ENCODE data around the gene DENND5A.
A peak's percentile ranks its signal among the peaks of the same experiment; 100 is the strongest.

The DENND5A gene

GRCh38 chr11:9265211-9266131, at the start of gene DENND5A:
Gene DENND5A, minus strand, starts transcription at chr11:9265350. Its CDS starts 281 bp downstream, at chr11:9265069.
- DNase-seq (ENCODE audit: low read depth in 2 of 2): peak; percentile 35 to 42

- peak; percentile 99 to 100 for DNase-seq (ENCODE audit: low read depth in 2 of 2)
Measured at GRCh38 chr11:9314291-9315077, 49.3 kb upstream of the DENND5A start, which contains the start of gene TMEM41B. Gene TMEM41B, minus strand, starts transcription at chr11:9314593. Its CDS starts 152 bp downstream, at chr11:9314441.

DNA sequence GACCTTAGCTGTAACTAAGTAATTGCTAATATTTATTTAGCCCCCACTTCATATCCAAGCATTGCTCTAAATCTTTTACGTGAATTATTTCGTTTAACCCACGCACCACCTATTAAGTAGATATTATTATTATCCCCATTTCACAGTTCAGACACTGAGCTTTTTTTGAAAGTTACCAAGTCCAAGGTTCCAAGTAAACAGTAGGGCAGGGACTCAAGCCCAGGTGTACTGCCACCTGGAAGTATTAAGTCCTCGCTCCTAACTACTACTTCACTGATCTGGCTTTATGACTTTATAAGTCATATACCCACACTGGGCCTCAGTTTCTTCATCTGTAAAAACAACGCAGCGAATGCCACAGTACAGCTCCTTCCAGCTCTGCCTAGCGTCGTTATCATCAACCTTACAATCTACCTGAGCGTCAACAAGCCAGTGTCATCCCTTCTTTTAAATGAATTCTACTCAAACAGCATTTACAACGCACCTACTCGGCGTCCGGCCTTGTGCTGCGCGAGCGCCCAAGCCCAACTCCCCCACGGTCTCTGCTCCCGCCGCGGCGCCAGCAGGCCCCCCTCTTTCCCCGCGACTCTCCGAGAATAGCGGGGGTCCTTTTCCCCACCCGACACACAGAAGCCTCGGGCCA, 48.6 kb upstream of the DENND5A start:
- DNase-seq (ENCODE audit: low read depth in 2 of 2): no peak

GRCh38 chr11:9310485-9311090, 45.4 kb upstream of the DENND5A start:
- DNase-seq (ENCODE audit: low read depth in 2 of 2): no peak

- DNase-seq (ENCODE audit: low read depth in 2 of 2): no peak
Measured at GRCh38 chr11:9304178-9304577, 39.0 kb upstream of the DENND5A start.

DNA sequence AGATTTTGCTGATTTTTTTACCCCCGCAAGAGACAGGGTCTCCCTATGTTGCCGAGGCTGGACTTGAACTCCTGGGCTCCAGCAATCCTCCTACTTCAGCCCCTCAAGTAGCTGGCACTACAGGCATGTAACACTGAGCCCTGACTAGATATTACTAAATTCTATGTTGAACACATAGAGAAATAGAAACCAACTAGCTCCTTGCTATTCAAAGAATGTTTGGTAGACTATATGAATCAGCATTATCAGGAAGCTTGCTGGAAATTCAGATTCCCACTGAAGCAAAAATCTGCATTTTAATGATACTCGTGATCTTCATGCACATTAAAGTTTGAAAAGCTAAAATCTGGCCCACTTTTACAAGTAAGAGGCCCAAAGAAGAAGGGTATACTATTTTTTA, 37.3 kb upstream of the DENND5A start:
- no peak for DNase-seq (ENCODE audit: low read depth in 2 of 2)

GRCh38 chr11:9301720-9302119, 36.6 kb upstream of the DENND5A start:
- DNase-seq (ENCODE audit: low read depth in 2 of 2): no peak

GRCh38 chr11:9293646-9294045, 28.5 kb upstream of the DENND5A start:
- DNase-seq (ENCODE audit: low read depth in 2 of 2): no peak

- no peak for DNase-seq (ENCODE audit: low read depth in 2 of 2)
Measured at GRCh38 chr11:9285850-9286587, 20.9 kb upstream of the DENND5A start.

DNA sequence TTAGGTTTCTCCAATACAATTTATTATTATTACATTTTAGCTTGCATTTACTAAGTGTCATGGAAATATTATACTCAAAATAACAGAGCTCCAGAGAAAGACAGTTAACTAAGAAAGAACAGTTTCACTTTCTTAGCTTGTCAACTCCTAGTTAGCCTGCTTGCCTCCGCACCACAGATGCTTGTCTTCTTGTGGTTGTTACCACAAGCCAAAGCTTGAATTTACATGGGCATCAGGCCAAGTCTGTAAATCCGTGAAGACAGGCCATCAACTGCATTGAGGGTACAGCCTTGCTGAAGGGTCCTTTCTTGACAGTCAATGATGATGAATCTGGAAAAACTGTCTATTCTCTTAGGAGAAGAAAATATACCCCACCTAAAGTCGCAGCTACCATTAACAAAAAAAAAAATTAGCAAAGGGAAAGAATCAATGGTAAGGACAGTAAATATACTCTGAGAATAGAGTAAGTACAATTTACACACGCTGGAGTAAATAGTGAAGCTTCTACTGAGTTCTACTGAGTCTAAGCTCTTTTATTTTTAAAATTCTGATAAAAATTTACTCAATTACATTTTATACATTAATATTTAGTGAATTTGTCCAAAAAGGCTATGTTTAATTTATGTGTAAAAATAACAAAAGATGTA, 15.6 kb upstream of the DENND5A start:
- peak in 1 of 2 donors; percentile 15 for DNase-seq (ENCODE audit: low read depth in 2 of 2)

DNA sequence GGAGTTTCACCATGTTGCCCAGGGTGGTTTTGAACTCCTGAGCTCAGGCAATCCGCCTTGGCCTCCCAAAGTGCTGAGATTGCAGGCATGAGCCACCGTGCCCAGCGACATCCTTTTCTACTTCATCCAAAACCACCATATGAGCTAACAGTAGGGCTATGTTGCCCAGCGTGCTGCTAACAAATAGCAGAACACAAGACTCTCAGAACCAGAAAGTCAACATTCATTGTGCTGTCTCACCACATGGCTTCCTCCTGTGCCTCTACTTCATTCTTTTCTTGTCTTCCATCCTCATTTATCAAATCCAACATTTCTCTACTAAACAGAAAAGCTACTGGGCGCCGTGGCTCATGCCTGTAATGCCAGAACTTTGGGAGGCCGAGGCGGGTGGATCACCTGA, 12.0 kb upstream of the DENND5A start:
- no peak for DNase-seq (ENCODE audit: low read depth in 2 of 2)

GRCh38 chr11:9276571-9276970, 11.4 kb upstream of the DENND5A start:
- DNase-seq (ENCODE audit: low read depth in 2 of 2): no peak

DNA sequence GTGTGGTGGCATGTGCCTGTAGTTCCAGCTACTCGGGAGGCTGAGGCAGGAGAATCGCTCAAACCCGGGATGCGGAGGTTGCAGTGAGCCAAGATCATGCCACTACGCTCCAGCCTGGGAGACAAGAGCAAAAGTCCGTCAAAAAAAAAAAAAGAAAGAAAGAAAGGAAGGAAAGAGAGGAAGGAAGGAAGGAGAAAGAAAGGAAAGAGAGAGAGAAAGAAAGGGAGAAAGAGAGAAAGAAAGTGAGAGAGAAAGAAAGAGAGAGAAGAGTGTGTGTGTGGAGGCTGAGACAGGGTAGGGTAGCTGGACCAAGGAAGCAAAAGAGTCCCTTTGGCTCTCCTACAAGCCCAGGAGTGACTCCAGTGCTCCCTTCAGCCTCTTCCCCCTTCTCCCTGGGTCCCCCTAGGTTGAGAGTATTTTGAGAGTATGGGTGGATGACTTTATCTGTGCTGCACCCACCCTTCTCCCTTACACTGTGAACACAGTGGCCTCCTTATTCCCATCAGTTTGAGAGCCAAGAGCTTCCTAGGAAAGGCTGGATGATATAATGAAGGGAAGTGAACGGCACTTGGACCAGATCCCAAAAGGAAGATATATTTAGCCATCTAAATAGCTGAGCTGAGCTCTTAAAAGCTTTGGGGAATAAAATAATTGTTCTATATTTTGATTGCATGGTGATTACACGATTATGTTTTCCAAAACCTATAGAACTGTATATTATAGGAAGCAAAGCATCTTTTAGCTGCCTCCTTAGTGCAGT, 9.5 kb upstream of the DENND5A start:
- no peak for DNase-seq (ENCODE audit: low read depth in 2 of 2)

DNA sequence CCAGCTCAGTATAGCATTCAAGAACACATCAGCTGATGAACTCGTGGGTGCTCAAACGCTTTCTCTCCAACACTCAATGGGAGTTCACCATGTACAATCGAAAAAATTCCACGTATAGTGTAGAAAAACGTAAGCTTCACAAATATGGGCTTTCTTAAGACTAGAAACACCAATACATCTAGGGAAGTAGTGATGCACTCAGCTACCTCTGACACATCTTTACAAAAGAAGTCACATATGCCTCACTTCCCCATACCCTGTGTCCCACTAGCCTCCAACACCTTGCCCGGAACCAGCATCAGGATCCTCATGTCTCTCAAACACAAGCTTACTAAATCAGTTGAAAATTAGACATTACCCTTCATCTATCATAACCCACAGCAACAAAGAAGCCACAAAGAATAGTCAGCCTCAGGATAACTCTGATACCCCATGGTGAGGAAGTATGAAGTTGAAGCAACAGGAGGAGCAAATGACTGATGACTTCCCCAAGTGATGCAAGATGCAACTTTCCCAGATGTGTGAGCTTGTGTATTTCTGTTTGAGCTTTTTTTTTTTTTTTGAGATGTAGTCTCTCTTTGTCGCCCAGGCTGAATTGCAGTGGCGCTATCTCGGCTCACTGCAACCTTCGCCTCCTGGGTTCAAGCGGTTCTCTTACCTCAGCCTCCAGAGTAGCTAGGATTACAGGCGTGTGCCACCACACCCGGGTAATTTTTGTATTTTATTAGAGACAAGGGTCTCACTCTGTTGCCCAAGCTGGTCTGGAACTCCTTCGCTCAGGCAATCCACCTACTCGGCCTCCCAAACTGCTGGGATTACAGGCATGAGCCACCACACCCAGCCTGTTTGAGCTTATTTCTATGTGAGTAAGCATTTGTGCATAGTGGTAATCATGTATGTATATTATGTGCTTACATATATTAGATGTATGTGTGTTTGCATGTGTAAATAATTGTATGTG, 8.5 kb upstream of the DENND5A start:
- no peak for DNase-seq (ENCODE audit: low read depth in 2 of 2)

- DNase-seq (ENCODE audit: low read depth in 2 of 2): no peak
Measured at GRCh38 chr11:9269492-9270013, 4.4 kb upstream of the DENND5A start.

DNA sequence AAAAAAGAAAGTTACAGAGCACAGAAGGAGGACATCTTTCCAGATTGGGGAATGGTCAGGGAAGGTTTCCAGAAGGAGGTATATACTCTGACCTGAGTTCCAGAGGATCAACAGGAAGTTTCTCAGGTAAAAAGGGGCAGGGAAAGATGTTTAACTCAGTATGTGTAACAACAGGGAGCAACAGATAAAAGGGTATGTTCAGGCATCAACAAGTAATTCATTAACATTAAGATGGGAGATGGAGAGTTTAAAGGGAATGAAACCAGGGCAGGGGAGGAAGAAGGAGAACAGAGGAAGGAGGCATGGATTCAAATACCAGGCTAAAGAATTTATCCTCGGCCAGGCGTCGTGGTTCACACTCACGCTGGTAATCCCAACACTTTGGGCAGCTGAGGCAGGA, 2.5 kb upstream of the DENND5A start:
- DNase-seq (ENCODE audit: low read depth in 2 of 2): no peak

DNA sequence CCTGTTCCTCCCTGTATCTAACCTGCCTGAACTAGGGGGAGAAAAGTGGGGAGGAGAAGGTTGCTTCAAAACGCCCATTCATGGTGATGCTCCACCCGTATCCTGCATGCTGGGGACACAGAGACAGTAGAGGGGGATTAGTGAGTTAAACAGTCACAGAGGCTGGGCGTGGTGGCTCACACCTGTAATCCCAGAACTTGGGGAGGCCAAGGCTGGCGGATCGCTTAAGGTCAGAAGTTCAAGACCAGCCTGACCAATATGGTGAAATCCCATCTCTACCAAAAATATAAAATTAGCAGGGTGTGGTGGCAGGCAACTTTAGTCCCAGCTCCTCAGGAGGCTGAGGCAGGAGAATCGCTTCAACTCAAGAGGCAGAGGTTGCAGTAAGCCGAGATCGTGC, 1.8 kb upstream of the DENND5A start:
- no peak for DNase-seq (ENCODE audit: low read depth in 2 of 2)

GRCh38 chr11:9266132-9266736, 1.1 kb upstream of the DENND5A start:
- DNase-seq (ENCODE audit: low read depth in 2 of 2): no peak

Measured in stimulated activated CD8-positive, alpha-beta memory T cell treated with anti-CD3 and anti-CD28 coated beads, Interleukin-2, amount 100 ng/mL, for 1 hour (primary cell).